Activated CD4-positive, alpha-beta T cell treated with anti-CD3 and anti-CD28 coated beads, Interleukin-2, amount 10 ng/mL, durations not matched to agents 7 days and 5 days (primary cell): ENCODE results near the gene LRRIQ1. TPM values are rescaled to one million over a fixed set of nuclear protein-coding genes. Genes with fewer than 3 reads are reported as not detected.
"Not testable (repeated sequence)": the region's sequence is repeated elsewhere in the genome, so short reads cannot be mapped to it uniquely, and the experiment has no call there.

Experiments used
- CTCF ChIA-PET: fragments of 350-600 bp; sonication (Branson Sonifier 250); formaldehyde crosslinking; loops from one replicate; lab custom pipeline; 2021; ENCODE audit warnings: antibody characterized with exemption; lab: Charles Lee
- POLR2A ChIA-PET: fragments of 350-600 bp; sonication (Branson Sonifier 250); formaldehyde crosslinking; loops from one replicate; lab custom pipeline; 2021; ENCODE audit warnings: antibody characterized with exemption; lab: Charles Lee
- DNase-seq: peaks from one replicate; pipeline ENCODE4 v3.0.0-alpha.2; 2020
- H3K27ac Mint-ChIP-seq: one replicate; pipeline ENCODE4 v1.8.0; 2021; ENCODE audit warnings: mild to moderate bottlenecking, moderate library complexity, mixed read lengths
- H3K27me3 Mint-ChIP-seq: one replicate; pipeline ENCODE4 v1.8.0; 2021; ENCODE audit warnings: mixed read lengths
- H3K36me3 Mint-ChIP-seq: one replicate; pipeline ENCODE4 v1.8.0; 2021; ENCODE audit warnings: low read depth, mixed read lengths
- H3K4me1 Mint-ChIP-seq: one replicate; pipeline ENCODE4 v1.8.0; 2021; ENCODE audit warnings: mixed read lengths
- H3K4me3 Mint-ChIP-seq: one replicate; pipeline ENCODE4 v1.8.0; 2021; ENCODE audit warnings: mild to moderate bottlenecking, moderate library complexity, mixed read lengths
- H3K9me3 Mint-ChIP-seq: one replicate; pipeline ENCODE4 v1.8.0; 2021; ENCODE audit warnings: mixed read lengths
- total RNA-seq, 2 experiments: library from RNA; stranded (reverse); gene quantifications; one replicate each; pipeline ENCODE4 v1.2.3, GENCODE V29; 2021

The LRRIQ1 gene
- total RNA-seq, 2 experiments from 2014 or later, result not detected

GRCh38 chr12:85157035-85157603, 121.0 kb downstream of the LRRIQ1 start:
- H3K27me3 Mint-ChIP-seq, result no peaks in the 10 kb centered on the region
- ChIA-PET POLR2A (no interaction called here), CTCF (no interaction called here)
- H3K4me3 Mint-ChIP-seq, result no peak overlapping the region
- no peaks in the 10 kb centered on the region for H3K36me3 Mint-ChIP-seq
- no peaks in the 10 kb centered on the region for H3K4me1 Mint-ChIP-seq
- no peak for DNase-seq
- H3K27ac Mint-ChIP-seq, result no peak overlapping the region
- H3K9me3 Mint-ChIP-seq, result no peaks in the 10 kb centered on the region

DNA sequence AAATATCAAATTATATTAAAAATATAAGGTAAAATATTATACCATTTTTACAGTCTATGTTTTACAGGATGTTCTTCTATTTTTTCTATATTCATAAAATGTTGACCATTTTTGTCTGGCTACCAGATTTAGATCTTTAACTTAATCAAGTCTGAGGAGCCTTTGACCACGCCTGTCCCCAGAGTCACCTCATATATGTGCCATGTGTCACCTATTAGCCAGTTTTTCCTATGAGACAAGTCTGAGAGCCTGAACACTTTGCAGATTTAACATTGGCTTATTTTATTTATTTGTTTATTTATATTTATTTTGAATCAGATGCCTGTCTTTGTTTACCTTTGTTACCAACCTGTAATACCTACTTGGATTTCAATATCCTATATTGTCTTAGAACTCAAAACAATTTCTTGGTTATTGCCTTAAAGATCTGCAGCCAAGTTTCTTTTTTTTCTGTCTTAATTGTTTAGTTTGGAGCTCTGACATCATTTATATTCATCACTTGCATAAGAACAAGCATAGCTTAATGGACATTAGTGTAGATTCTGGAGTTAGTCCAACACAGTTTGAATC, 127.7 kb downstream of the LRRIQ1 start:
- Mint-ChIP-seq H3K36me3 (no peaks in the 10 kb centered on the region), H3K27me3 (no peaks in the 10 kb centered on the region), H3K4me3 (no peak overlapping the region), H3K4me1 (no peaks in the 10 kb centered on the region), H3K27ac (no peak overlapping the region), H3K9me3 (no peaks in the 10 kb centered on the region)
- CTCF ChIA-PET, result no interaction called here
- POLR2A ChIA-PET, result no interaction called here
- no peak for DNase-seq

DNA sequence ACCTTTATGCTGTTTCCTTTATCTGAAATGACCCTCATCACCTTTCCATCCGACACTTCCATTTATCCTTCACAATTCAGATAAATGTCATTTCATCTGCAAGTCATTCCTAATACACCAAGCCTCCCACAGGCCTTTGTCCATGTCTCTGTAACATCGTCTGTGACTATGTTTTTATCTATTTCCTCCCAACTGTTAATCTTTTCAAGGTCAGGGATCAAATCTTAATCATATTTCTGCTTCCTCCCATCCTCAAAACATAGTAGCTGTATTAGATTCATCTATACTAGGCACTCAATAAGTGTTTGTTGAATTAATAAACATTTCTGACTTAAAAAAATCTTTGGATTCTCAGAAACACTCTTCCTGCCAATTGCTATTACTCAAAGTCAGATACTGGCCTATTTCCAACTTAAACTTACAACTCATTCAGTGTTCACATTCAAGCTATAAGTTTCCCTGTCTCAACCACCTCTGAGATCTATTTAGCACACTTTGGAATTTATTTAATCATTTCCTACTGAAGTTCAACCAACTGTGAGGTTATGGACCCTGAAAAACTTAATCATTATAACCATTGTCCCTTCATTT, 143.6 kb downstream of the LRRIQ1 start:
- CTCF ChIA-PET, result no interaction called here
- POLR2A ChIA-PET, result no interaction called here

GRCh38 chr12:85182699-85183098, 146.5 kb downstream of the LRRIQ1 start:
- Mint-ChIP-seq H3K27ac (no peak overlapping the region), H3K9me3 (no peaks in the 10 kb centered on the region), H3K4me1 (no peaks in the 10 kb centered on the region), H3K36me3 (no peaks in the 10 kb centered on the region), H3K27me3 (no peaks in the 10 kb centered on the region), H3K4me3 (no peak overlapping the region)
- ChIA-PET CTCF (no interaction called here), POLR2A (no interaction called here)
- DNase-seq, result no peak

More for the DNA sequence above, 143.6 kb downstream of the LRRIQ1 start:
- H3K4me1 Mint-ChIP-seq, result no peaks in the 10 kb centered on the region
- no peaks in the 10 kb centered on the region for H3K36me3 Mint-ChIP-seq
- H3K9me3 Mint-ChIP-seq, result no peaks in the 10 kb centered on the region
- H3K27ac Mint-ChIP-seq, result no peak overlapping the region
- no peak overlapping the region for H3K4me3 Mint-ChIP-seq
- H3K27me3 Mint-ChIP-seq, result no peaks in the 10 kb centered on the region
- no peak for DNase-seq

DNA sequence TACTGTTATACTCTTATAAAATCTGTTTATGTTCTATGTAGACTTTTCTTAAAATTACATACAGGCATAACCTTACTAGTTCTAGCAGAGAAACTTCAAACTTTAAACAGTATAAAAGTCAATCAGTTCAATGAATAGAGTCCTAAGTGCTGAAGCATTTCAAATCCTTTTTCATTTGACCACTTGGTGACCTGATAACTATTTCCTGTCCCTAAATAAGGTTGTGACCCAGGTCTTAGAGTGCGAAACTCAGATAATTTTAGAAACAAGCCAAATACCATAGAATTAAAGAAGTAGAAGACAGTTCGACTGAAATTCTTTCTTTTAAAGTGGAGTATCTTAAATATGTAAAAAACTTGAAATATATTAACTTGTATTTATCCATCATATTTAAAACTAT, 147.7 kb downstream of the LRRIQ1 start:
- H3K27ac Mint-ChIP-seq, result no peak overlapping the region
- no peak overlapping the region for H3K4me3 Mint-ChIP-seq
- H3K27me3 Mint-ChIP-seq, result no peaks in the 10 kb centered on the region
- CTCF ChIA-PET, result no interaction called here
- POLR2A ChIA-PET, result no interaction called here
- H3K36me3 Mint-ChIP-seq, result no peaks in the 10 kb centered on the region
- H3K9me3 Mint-ChIP-seq, result no peaks in the 10 kb centered on the region
- DNase-seq, result no peak
- no peaks in the 10 kb centered on the region for H3K4me1 Mint-ChIP-seq

DNA sequence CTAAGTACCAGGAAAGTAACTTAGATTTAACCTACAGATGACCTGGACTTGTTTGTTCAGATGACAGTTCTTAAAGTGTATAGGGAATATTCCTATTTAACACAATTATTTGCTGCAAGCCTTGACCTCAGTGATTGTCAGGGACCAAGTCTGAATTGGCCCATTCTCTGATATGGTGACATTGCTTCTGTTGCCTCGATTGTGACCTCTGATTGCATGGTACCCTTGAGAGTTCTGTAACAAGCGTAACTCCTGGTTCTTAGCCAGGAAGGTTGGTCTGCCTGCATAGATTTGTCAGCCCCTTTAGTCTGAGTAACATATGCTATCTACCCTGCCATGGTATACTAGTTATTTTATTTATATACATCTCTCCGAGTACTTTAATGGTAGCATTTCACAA, 150.1 kb downstream of the LRRIQ1 start:
- no peak for DNase-seq
- Mint-ChIP-seq H3K27ac (no peak overlapping the region), H3K36me3 (no peaks in the 10 kb centered on the region), H3K27me3 (no peaks in the 10 kb centered on the region), H3K4me1 (no peaks in the 10 kb centered on the region), H3K9me3 (no peaks in the 10 kb centered on the region), H3K4me3 (no peak overlapping the region)
- CTCF ChIA-PET, result no interaction called here
- POLR2A ChIA-PET, result no interaction called here

GRCh38 chr12:85188619-85189018, 152.5 kb downstream of the LRRIQ1 start:
- ChIA-PET CTCF (no interaction called here), POLR2A (no interaction called here)
- no peak for DNase-seq
- Mint-ChIP-seq H3K36me3 (no peaks in the 10 kb centered on the region), H3K9me3 (no peaks in the 10 kb centered on the region), H3K4me1 (no peaks in the 10 kb centered on the region), H3K4me3 (no peak overlapping the region), H3K27ac (no peak overlapping the region), H3K27me3 (no peaks in the 10 kb centered on the region)

DNA sequence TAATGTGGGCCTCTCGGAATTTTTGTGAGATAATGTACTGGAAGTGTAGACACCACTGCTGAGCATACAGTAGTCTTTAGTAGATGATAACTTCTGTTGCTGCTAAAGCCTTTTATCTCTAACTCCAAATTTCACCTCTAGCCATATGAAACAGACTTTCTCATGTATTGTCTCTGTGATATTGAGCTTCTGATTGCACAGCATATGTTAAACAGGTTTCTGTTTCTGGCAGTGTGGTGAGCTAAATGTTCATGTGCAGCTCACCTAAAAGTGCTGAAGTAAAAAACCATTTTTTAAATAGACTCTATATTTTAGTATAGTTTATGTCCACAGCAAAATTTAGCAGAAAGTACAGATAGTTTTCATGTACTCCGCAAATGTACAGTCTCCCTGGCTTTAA, 154.6 kb downstream of the LRRIQ1 start:
- POLR2A ChIA-PET, result no interaction called here
- Mint-ChIP-seq H3K27me3 (no peaks in the 10 kb centered on the region), H3K27ac (no peak overlapping the region), H3K9me3 (no peaks in the 10 kb centered on the region), H3K4me1 (no peaks in the 10 kb centered on the region), H3K4me3 (no peak overlapping the region), H3K36me3 (no peaks in the 10 kb centered on the region)
- CTCF ChIA-PET, result no interaction called here
- DNase-seq, result no peak

DNA sequence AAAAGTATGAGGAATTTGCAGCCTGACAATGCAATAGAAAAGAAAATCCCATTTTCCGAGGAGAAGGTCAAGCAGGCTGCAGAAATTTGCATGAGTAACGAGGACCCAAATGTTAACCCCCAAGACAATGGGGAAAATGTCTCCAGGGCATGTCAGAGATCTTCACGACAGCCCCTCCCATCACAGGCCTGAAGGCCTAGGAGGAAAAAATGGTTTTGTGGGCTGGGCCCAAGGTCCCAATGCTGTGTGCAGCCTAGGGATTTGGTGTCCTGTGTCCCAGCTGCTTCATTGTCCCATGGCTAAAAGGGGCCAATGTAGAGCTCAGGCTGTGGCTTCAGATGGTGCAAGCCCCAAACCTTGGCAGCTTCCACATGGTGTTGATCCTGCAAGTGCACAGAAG, 167.7 kb downstream of the LRRIQ1 start:
- H3K4me3 Mint-ChIP-seq, POLR2A ChIA-PET: not testable (repeated sequence)
- H3K9me3 Mint-ChIP-seq, result peaks cover 13% of the 10 kb centered on the region

DNA sequence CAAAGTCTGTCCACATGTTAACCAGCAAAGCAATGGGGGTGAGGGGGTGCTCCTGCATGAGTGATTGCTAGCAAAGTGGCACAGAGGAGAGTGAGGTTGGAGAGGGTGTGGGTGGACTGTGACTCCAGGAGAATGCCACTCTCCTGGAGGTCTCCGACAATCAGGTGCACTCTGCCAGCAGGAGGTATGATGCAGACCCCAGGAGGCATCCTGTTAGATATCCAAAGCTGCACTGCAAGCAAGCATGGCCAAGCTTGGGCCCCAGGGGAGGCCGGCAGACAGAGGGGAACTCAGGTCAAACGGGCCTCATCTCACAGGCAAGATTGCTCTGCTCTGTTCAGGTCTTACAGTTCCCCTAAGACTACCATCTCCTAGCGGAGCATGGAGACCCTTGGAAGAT, 170.4 kb downstream of the LRRIQ1 start:
- POLR2A ChIA-PET, result no interaction called here
- H3K27ac Mint-ChIP-seq, result no peak overlapping the region
- H3K4me1 Mint-ChIP-seq, result no peaks in the 10 kb centered on the region

More for the DNA sequence above, 167.7 kb downstream of the LRRIQ1 start:
- H3K27me3 Mint-ChIP-seq, H3K36me3 Mint-ChIP-seq, H3K4me1 Mint-ChIP-seq, H3K27ac Mint-ChIP-seq, CTCF ChIA-PET, DNase-seq: not testable (repeated sequence)

DNA sequence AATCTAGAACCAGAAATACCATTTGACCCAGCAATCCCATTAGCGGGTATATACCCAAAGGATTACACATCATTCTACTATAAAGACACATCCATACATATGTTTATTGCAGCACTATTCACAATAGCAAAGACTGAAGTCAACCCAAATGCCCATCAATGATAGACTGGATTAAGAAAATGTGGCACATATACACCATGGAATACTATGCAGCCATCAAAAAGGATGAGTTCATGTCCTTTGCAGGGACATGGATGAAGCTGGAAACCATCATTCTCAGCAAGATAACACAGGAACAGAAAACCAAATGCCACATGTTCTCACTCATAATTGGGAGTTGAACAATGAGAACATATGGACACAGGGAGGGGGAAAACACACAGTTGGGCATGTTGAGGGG, 188.2 kb downstream of the LRRIQ1 start:
- H3K4me1 Mint-ChIP-seq, DNase-seq, H3K4me3 Mint-ChIP-seq, POLR2A ChIA-PET, H3K27ac Mint-ChIP-seq, CTCF ChIA-PET, H3K36me3 Mint-ChIP-seq, H3K27me3 Mint-ChIP-seq, H3K9me3 Mint-ChIP-seq: not testable (repeated sequence)

More for the DNA sequence above, 170.4 kb downstream of the LRRIQ1 start:
- DNase-seq, result no peak
- Mint-ChIP-seq H3K27me3 (no peaks in the 10 kb centered on the region), H3K36me3 (no peaks in the 10 kb centered on the region), H3K9me3 (peaks cover 11% of the 10 kb centered on the region), H3K4me3 (no peak overlapping the region)
- CTCF ChIA-PET, result no interaction called here

DNA sequence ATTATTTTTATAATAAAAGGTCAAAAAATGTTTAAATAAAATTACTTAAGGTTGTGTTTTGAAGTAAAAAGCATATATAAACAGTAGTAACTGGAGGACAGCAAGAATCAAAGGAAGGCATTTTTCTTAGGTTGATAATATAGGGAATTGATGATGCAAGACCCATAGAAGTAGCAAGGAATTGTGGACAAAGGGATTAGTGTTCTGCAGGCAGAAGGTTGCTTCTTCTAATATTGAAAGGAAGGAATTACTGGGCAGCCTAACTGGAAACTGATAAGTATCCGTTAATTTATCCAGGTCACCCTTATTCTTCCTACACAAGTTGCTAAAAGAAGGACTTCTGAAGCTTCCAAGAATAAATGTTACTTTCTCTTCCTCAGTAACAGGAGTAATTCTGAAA, 189.3 kb downstream of the LRRIQ1 start:
- Mint-ChIP-seq H3K4me3 (no peak overlapping the region), H3K9me3 (no peaks in the 10 kb centered on the region), H3K27me3 (no peaks in the 10 kb centered on the region), H3K27ac (no peak overlapping the region), H3K36me3 (no peaks in the 10 kb centered on the region), H3K4me1 (no peaks in the 10 kb centered on the region)
- DNase-seq, result no peak
- POLR2A ChIA-PET, result no interaction called here
- CTCF ChIA-PET, result no interaction called here

GRCh38 chr12:85237327-85237726, 201.2 kb downstream of the LRRIQ1 start:
- POLR2A ChIA-PET, result no interaction called here
- DNase-seq, result no peak
- no peaks in the 10 kb centered on the region for H3K4me1 Mint-ChIP-seq
- no peak overlapping the region for H3K4me3 Mint-ChIP-seq
- no peaks in the 10 kb centered on the region for H3K27me3 Mint-ChIP-seq
- no peaks in the 10 kb centered on the region for H3K9me3 Mint-ChIP-seq
- CTCF ChIA-PET, result no interaction called here
- no peak overlapping the region for H3K27ac Mint-ChIP-seq
- no peaks in the 10 kb centered on the region for H3K36me3 Mint-ChIP-seq

- CTCF ChIA-PET, result no interaction called here
- Mint-ChIP-seq H3K27ac (no peak overlapping the region), H3K27me3 (no peaks in the 10 kb centered on the region), H3K4me1 (no peaks in the 10 kb centered on the region), H3K4me3 (no peak overlapping the region), H3K36me3 (no peaks in the 10 kb centered on the region), H3K9me3 (no peaks in the 10 kb centered on the region)
- no peak for DNase-seq
- POLR2A ChIA-PET, result no interaction called here
Observed at GRCh38 chr12:85244561-85244960, 208.4 kb downstream of the LRRIQ1 start.
